ENCODE measurements around the gene COL4A4. TPM values are rescaled to one million over a fixed set of nuclear protein-coding genes. Genes with fewer than 3 reads are reported as not detected.

Gene COL4A4
- total RNA-seq, 1 experiment from 2014 or later = 8.0 TPM

Small RNA genes lying within 50 kb of the gene (small RNA-seq; reads per million reads assigned to genes)
- gene RF00554 = 0 to 0.02 reads per million in 2 experiments

Other genes with a start within 250 kb of the COL4A4 start
- 4.0 and 5.5 TPM in 2 replicates for gene COL4A3, start 419 bp upstream of the COL4A4 start, total RNA-seq (2014; rRNA removed; shearing (Covaris generic))
- 785 and 851 TPM in 2 replicates for gene MFF, start 161.0 kb upstream of the COL4A4 start, total RNA-seq (2014; rRNA removed; shearing (Covaris generic))
- gene TM4SF20, start 215.1 kb upstream of the COL4A4 start, total RNA-seq (2014; rRNA removed; shearing (Covaris generic)) = 0.72 and 0.99 TPM in 2 replicates
- not detected in 2 replicates for gene SCYGR1, start 223.7 kb upstream of the COL4A4 start, total RNA-seq (2014; rRNA removed; shearing (Covaris generic))